GM12878 (cell line): ENCODE measurements around the gene CTSS. TPM values are rescaled to one million over a fixed set of nuclear protein-coding genes. Genes with fewer than 3 reads are reported as not detected.

Experiments
- ATAC-seq: fragments of 200-7000 bp; cut with Tn5 transposase; 3 replicates; pipeline ENCODE4 v1.9.1; 2020; ENCODE audit warnings: mild to moderate bottlenecking, moderate library complexity
- BruUV-seq: library from RNA; stranded (reverse); fragments of 400-500 nt; replicated peaks from 2 replicates; lab custom pipeline; 2021; lab: Mats Ljungman, UMichigan
- CTCF ChIA-PET: fragments of 300-600 bp; sonication (Branson Sonifier 250); formaldehyde crosslinking; extraction: SDS; loops from one replicate; lab custom pipeline; 2021; ENCODE audit warnings: inconsistent platforms; lab: Yijun Ruan, JAX
- POLR2A ChIA-PET: fragments of 350-600 bp; formaldehyde crosslinking; extraction: SDS; loops from one replicate; lab custom pipeline; 2021; ENCODE audit warnings: inconsistent platforms; lab: Charles Lee
- RAD21 ChIA-PET: fragments of 300-600 bp; sonication (Branson Sonifier 250); formaldehyde crosslinking; loops from one replicate; lab custom pipeline; 2023; ENCODE audit warnings: antibody characterized with exemption; ENCODE audit not compliant: unreplicated experiment; lab: Charles Lee
- SMC1A ChIA-PET: fragments of 300-600 bp; sonication (Branson Sonifier 250); formaldehyde crosslinking; loops from one replicate; lab custom pipeline; 2023; ENCODE audit not compliant: unreplicated experiment, uncharacterized antibody; lab: Charles Lee
- DNase-seq: peaks from one replicate; pipeline ENCODE4 v3.0.0-alpha.2; 2011; ENCODE audit warnings: low read depth, low spot score
- FAIRE-seq: peaks from 3 replicates; lab custom pipeline; 2011; peaks lifted over from hg19 to GRCh38; lab: Jason Lieb, UNC
- H2AFZ ChIP-seq: 2 replicates; pipeline ENCODE4 v1.6.0; 2011; ENCODE audit warnings: low read depth, low read length, control low read depth; ENCODE audit not compliant: control insufficient read depth
- H3K27ac ChIP-seq: 2 replicates; pipeline ENCODE4 v1.5.1; 2011; ENCODE audit warnings: control low read depth; ENCODE audit not compliant: control insufficient read depth, insufficient read depth
- H3K27me3 ChIP-seq, 2 experiments: replicated peaks in 1 of 2; 2 replicates each; pipeline versions ENCODE4 v1.6.0 to v1.6.1; 2011; ENCODE audit warnings: low read length in 1 of 2; ENCODE audit not compliant: control insufficient read depth in 2 of 2, insufficient read depth in 2 of 2
- H3K36me3 ChIP-seq, 2 experiments: 2 replicates each; pipeline ENCODE4 v1.5.1; 2011; ENCODE audit warnings: low read length in 1 of 2; ENCODE audit not compliant: control insufficient read depth in 2 of 2, insufficient read depth in 2 of 2
- H3K4me1 ChIP-seq: 2 replicates; pipeline ENCODE4 v1.6.1; 2011; ENCODE audit warnings: mild to moderate bottlenecking, low read length, moderate library complexity, mixed read lengths; ENCODE audit not compliant: control insufficient read depth, insufficient read depth
- H3K4me2 ChIP-seq: 2 replicates; pipeline ENCODE4 v1.6.0; 2011; ENCODE audit warnings: control low read depth; ENCODE audit not compliant: control insufficient read depth, insufficient read depth
- H3K4me3 ChIP-seq: fragments of 200-600 bp; sonication (generic); 2 replicates; pipeline ENCODE4 v1.5.1; 2016
- H3K79me2 ChIP-seq: 2 replicates; pipeline ENCODE4 v1.6.0; 2011; ENCODE audit warnings: low read length; ENCODE audit not compliant: control insufficient read depth, insufficient read depth
- H3K9ac ChIP-seq: 2 replicates; pipeline ENCODE4 v1.8.0; 2011; ENCODE audit warnings: low read length, control low read depth, mixed read lengths; ENCODE audit not compliant: control insufficient read depth, insufficient read depth
- H3K9me3 ChIP-seq: replicated peaks from 3 replicates; pipeline ENCODE4 v1.5.1; 2011; ENCODE audit warnings: mild to moderate bottlenecking, low read length; ENCODE audit not compliant: control insufficient read depth, insufficient read depth
- H4K20me1 ChIP-seq: 2 replicates; pipeline ENCODE4 v1.6.0; 2011; ENCODE audit not compliant: control insufficient read depth, insufficient read depth
- ZZZ3 ChIP-seq: IDR thresholded peaks from 2 replicates; pipeline ENCODE4 v1.6.1; 2011; ENCODE audit warnings: low read depth; ENCODE audit not compliant: control insufficient read depth, insufficient read length
- WGBS: methylation state at CpG from one replicate; pipeline ENCODE4 v1.1.6; 2016; ENCODE audit warnings: low lambda C conversion rate; ENCODE audit not compliant: insufficient replicate concordance, insufficient coverage; ENCODE audit errors: missing lambda C conversion rate; 5-methylcytosine and 5-hydroxymethylcytosine counted together
- in situ Hi-C: fragments of 300-500 bp; cut with MboI; formaldehyde crosslinking; loops from 9 replicates; pipeline ENCODE4 v1.14.3; 2018; ENCODE audit warnings: mixed read lengths
- intact Hi-C: fragments of 100-400 bp; cut with micrococcal nuclease; formaldehyde crosslinking; loops from one replicate; pipeline ENCODE4 v1.14.2; 2022; ENCODE audit not compliant: unreplicated experiment
- polyA plus RNA-seq, 11 experiments: library from polyadenylated mRNA; depleted of rRNA in 4 of 11; unstranded in 6 of 11; stranded (reverse) in 5 of 11; fragments of >200 nt; fragmentation: Nextera tagmentation in 4 of 11; fragmentation: Illumina TruSeq in 1 of 11; extraction: Ambion mirVana in 4 of 11; extraction: Trizol in 1 of 11; gene quantifications; 1 replicate in 1 of 11; 2 replicates in 10 of 11; pipeline versions ENCODE4 v1.2.1 to v1.2.3, GENCODE V29; 2011 to 2016; ENCODE audit warnings: inconsistent platforms in 2 of 11, missing spikeins in 2 of 11, low read depth in 1 of 11
- total RNA-seq, 4 experiments: library from RNA; depleted of rRNA in 3 of 4; stranded (reverse); fragments of >200 nt in 3 of 4; fragmentation: Illumina TruSeq in 1 of 4; extraction: Trizol in 1 of 4; gene quantifications; 2 replicates each; pipeline versions ENCODE4 v1.2.1 to v1.2.3, GENCODE V29; 2013 to 2021
- TF ChIP-seq, protein P1 (sequence below): fragments of 450-650 bp; formaldehyde crosslinking; IDR thresholded peaks from 2 replicates; pipeline ENCODE4 v1.4.0; 2020; ENCODE audit warnings: mild to moderate bottlenecking, moderate library complexity
- TF ChIP-seq, protein P2 (sequence below): fragments of 450-650 bp; IDR thresholded peaks from 2 replicates; pipeline ENCODE4 v1.6.1; 2016; ENCODE audit warnings: mild to moderate bottlenecking

Gene CTSS
- total and polyA plus RNA-seq, 10 of the 15 experiments (the other 5 are each of a cell fraction or from before 2014, with no cell fraction given) = 32.8 to 174 (median 60.9) TPM

DNA sequence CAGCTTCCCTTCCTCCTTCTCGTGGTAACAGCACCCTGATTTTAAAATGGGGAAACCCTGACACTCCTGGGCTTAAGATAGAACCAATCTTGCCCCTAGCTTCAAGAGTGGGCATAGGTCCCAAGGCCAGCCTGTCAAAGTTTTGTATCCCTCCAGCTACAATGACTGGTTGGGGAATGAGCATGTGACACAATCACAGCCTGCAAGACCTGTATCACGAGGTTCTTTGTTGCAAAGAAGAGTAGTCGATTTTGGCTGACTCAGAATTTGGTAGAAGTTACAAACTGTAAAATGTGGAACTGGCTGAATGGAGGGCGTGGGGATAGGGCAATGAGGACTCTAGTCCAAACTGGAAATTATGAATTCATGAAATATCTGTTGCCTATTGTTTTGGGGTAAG, 23.8 kb upstream of the CTSS start:
- H3K9ac ChIP-seq = no peak overlapping the region
- no TSS peak for BruUV-seq
- in situ Hi-C loops = no loop called here
- WGBS = 50% methylated on average over 4 of the region's 4 CpGs
- TF ChIP-seq, protein P1, sequence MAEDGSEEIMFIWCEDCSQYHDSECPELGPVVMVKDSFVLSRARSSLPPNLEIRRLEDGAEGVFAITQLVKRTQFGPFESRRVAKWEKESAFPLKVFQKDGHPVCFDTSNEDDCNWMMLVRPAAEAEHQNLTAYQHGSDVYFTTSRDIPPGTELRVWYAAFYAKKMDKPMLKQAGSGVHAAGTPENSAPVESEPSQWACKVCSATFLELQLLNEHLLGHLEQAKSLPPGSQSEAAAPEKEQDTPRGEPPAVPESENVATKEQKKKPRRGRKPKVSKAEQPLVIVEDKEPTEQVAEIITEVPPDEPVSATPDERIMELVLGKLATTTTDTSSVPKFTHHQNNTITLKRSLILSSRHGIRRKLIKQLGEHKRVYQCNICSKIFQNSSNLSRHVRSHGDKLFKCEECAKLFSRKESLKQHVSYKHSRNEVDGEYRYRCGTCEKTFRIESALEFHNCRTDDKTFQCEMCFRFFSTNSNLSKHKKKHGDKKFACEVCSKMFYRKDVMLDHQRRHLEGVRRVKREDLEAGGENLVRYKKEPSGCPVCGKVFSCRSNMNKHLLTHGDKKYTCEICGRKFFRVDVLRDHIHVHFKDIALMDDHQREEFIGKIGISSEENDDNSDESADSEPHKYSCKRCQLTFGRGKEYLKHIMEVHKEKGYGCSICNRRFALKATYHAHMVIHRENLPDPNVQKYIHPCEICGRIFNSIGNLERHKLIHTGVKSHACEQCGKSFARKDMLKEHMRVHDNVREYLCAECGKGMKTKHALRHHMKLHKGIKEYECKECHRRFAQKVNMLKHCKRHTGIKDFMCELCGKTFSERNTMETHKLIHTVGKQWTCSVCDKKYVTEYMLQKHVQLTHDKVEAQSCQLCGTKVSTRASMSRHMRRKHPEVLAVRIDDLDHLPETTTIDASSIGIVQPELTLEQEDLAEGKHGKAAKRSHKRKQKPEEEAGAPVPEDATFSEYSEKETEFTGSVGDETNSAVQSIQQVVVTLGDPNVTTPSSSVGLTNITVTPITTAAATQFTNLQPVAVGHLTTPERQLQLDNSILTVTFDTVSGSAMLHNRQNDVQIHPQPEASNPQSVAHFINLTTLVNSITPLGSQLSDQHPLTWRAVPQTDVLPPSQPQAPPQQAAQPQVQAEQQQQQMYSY (CRISPR knock-in tag) = no peak
- TF ChIP-seq, protein P2, sequence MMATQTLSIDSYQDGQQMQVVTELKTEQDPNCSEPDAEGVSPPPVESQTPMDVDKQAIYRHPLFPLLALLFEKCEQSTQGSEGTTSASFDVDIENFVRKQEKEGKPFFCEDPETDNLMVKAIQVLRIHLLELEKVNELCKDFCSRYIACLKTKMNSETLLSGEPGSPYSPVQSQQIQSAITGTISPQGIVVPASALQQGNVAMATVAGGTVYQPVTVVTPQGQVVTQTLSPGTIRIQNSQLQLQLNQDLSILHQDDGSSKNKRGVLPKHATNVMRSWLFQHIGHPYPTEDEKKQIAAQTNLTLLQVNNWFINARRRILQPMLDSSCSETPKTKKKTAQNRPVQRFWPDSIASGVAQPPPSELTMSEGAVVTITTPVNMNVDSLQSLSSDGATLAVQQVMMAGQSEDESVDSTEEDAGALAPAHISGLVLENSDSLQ = peak; percentile 42; the same call in 1 of the 2 replicates
- TF ChIP-seq ZZZ3 = no peak
- ATAC-seq (no peak), FAIRE-seq (peak; percentile 18), DNase-seq (no peak)
- POLR2A ChIA-PET = no interaction called here
- no peak overlapping the region for H3K27ac ChIP-seq
- CTCF ChIA-PET = interaction anchor here (0.6 to 0.8 kb wide), 2 partner anchors 207 to 228 kb away, joined by 4 read pairs; no protein-coding TSS in a partner anchor
- no peaks in the 10 kb centered on the region for H3K9me3 ChIP-seq
- no peak overlapping the region for H2AFZ ChIP-seq
- H3K4me2 ChIP-seq = no peak overlapping the region
- no peak overlapping the region for H3K4me3 ChIP-seq
- H3K27me3 ChIP-seq = no peaks in the 10 kb centered on the region
- no peaks in the 10 kb centered on the region for H4K20me1 ChIP-seq
- RAD21 ChIA-PET = no interaction called here
- H3K36me3 ChIP-seq = no peaks in the 10 kb centered on the region
- intact Hi-C loops = no loop called here
- H3K4me1 ChIP-seq = no peaks in the 10 kb centered on the region
- SMC1A ChIA-PET = interaction anchor here (0.7 to 1.2 kb wide), 2 partner anchors 34 to 86 kb away, joined by 3 read pairs; no protein-coding TSS in a partner anchor
- H3K79me2 ChIP-seq = no peaks in the 10 kb centered on the region
